ENCODE results near the gene ZHX3. TPM values are rescaled to one million over a fixed set of nuclear protein-coding genes. Genes with fewer than 3 reads are reported as not detected.

The ZHX3 gene
- total RNA-seq, 6 experiments from 2014 or later: 64.1 to 80.1 (median 72.0) TPM

DNA sequence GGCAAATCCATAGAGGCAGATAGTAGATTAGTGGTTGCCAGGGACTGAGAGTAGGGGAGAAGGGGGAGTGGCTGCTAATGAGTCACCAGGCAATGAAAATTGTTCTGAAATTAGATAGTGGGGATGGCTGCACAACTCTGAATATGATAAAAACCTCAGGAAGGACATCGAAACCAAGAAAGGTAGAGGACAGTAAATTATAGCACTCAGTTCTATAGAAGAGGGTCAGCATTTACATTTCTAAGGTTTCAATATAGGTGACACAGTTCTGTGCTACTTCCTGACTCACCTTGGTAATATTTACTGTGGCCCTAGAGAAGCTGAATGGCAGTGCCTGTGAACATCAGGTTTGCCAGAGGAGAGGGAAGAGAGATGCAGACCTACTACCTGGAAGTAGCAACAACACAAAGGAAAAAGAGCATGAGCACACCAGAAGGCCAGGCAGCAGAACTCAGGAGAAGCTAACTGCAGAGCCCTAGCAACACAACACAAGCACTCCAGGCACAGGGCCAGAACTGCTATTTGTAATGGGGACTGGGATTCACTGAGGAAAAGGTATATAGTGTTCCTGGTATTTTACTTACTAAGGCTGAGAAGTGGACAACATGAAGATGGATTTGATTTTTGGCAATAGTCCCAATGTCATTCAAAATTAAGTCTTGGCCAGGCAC is 104.2 kb downstream of the ZHX3 start:
- no peaks in the 10 kb centered on the region for H3K9me3 Mint-ChIP-seq
- peak overlapping the region; percentile 11 for H3K4me3 Mint-ChIP-seq
- H3K36me3 Mint-ChIP-seq (ENCODE audit: low read depth): peaks cover 4% of the 10 kb centered on the region; the same call in 1 of the 2 replicates
- H3K27me3 Mint-ChIP-seq (ENCODE audit: insufficient read depth): peaks cover 2% of the 10 kb centered on the region; the same call in 1 of the 2 replicates
- peak overlapping the region; percentile 77 for H3K27ac Mint-ChIP-seq
- DNase-seq: peak; percentile 28
- TF ChIP-seq, protein P1, sequence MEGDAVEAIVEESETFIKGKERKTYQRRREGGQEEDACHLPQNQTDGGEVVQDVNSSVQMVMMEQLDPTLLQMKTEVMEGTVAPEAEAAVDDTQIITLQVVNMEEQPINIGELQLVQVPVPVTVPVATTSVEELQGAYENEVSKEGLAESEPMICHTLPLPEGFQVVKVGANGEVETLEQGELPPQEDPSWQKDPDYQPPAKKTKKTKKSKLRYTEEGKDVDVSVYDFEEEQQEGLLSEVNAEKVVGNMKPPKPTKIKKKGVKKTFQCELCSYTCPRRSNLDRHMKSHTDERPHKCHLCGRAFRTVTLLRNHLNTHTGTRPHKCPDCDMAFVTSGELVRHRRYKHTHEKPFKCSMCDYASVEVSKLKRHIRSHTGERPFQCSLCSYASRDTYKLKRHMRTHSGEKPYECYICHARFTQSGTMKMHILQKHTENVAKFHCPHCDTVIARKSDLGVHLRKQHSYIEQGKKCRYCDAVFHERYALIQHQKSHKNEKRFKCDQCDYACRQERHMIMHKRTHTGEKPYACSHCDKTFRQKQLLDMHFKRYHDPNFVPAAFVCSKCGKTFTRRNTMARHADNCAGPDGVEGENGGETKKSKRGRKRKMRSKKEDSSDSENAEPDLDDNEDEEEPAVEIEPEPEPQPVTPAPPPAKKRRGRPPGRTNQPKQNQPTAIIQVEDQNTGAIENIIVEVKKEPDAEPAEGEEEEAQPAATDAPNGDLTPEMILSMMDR (IDR thresholded peaks at IDR 0.05): no peak
- H3K4me1 Mint-ChIP-seq (ENCODE audit: low read depth): peaks cover 23% of the 10 kb centered on the region

DNA sequence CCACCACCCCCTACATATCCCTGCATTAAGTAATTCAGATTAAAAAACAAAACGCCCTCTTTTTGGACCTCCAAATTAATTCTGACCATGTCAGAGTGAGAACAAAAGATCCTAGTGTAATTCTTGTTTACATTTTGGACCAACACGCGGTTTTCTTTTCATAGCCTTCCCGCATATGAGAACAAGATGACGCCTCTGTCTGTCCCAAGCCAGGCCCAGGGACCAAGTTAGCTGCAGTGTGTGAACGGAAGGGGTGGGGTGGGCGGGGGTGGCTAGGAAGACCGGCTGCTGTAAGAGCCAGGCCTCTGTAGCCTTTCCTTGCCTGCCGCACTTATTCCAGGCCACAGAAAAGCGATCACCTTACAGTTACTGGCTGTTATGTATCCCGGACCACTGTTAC is 112.2 kb downstream of the ZHX3 start:
- TF ChIP-seq, protein P1 (IDR thresholded peaks at IDR 0.05): no peak
- H3K36me3 Mint-ChIP-seq (ENCODE audit: low read depth): peaks cover 59% of the 10 kb centered on the region
- no peak overlapping the region for H3K4me3 Mint-ChIP-seq
- no peak for DNase-seq
- H3K27ac Mint-ChIP-seq: no peak overlapping the region
- H3K27me3 Mint-ChIP-seq (ENCODE audit: insufficient read depth): peaks cover 12% of the 10 kb centered on the region
- no peaks in the 10 kb centered on the region; the same call in 1 of the 2 replicates for H3K4me1 Mint-ChIP-seq (ENCODE audit: low read depth)
- no peaks in the 10 kb centered on the region for H3K9me3 Mint-ChIP-seq

DNA sequence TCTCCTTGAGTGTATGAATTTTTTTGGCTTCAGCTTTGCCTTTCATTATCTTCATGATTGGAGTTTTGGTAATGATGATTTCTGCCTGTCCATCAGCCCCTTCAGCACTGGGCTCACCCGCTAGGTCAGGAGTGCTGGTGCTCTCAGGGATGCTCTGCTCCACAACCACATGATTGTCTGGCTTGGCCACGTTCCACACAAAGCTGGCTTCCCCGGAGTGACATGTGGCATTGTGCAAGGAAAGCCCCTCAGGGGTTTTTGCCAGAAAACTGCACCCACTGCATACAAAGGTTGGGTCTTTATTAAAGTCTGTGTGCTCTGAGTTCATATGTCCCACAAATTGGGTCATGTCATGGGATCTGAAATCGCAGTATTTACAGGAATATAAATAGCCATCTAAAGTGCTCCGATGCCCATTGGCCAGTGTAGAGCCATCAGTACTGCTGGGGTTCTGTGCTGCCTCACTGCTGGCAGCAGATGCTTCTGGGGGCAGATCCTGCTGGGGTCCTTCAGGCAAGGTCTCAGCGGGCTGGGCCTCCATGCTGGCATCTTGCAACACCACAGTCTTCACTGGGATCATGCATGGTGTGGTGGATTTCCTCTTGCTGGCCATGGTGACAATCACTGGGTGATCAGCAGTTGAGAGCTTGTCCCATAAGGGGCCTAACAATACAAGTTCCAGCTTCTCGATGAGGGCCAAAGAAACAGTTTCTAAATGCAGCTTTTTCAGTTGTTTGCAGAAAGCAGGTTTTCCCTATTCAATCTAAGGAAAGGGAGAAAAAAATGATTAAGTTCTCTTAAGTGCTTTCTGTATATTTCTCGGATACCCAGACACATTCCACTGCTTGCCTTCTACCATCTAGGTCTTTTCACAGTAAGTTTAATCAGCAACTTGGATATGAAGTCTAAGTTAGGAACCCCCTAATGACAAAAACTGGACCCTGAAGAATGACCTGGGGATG is 112.9 kb downstream of the ZHX3 start:
- Mint-ChIP-seq H3K9me3 (peaks cover 1% of the 10 kb centered on the region; the same call in 1 of the 2 replicates), H3K36me3 (ENCODE audit: low read depth) (peaks cover 63% of the 10 kb centered on the region), H3K4me3 (no peak overlapping the region), H3K4me1 (ENCODE audit: low read depth) (no peaks in the 10 kb centered on the region; the same call in 1 of the 2 replicates), H3K27me3 (ENCODE audit: insufficient read depth) (peaks cover 12% of the 10 kb centered on the region), H3K27ac (no peak overlapping the region)
- no peak for DNase-seq
- TF ChIP-seq, protein P1 (IDR thresholded peaks at IDR 0.05): no peak

DNA sequence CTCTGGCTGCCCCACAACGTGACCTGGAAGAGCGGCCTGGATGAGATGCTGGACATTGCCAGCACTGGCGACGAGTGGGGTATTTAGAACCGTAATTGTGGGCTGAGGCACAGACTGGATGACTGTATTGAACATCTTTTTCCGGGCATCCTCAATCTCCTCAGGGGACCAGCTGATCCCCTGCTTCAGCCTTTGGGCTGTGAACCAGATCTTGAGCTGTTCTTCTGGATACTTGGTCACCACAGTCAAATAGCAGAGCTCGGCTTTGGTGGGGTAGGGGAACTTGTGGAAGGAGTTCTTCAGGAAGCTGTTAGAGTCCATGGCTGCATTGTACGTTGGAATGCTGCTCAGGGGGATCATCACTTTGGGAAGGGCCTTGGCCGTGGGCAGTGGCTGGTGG is 113.9 kb downstream of the ZHX3 start:
- Mint-ChIP-seq H3K27me3 (ENCODE audit: insufficient read depth) (peaks cover 11% of the 10 kb centered on the region; the same call in 1 of the 2 replicates), H3K36me3 (ENCODE audit: low read depth) (peaks cover 68% of the 10 kb centered on the region), H3K4me1 (ENCODE audit: low read depth) (no peaks in the 10 kb centered on the region; the same call in 1 of the 2 replicates), H3K4me3 (no peak overlapping the region), H3K9me3 (peaks cover 11% of the 10 kb centered on the region), H3K27ac (no peak overlapping the region)
- TF ChIP-seq, protein P1 (IDR thresholded peaks at IDR 0.05): no peak
- DNase-seq: no peak

DNA sequence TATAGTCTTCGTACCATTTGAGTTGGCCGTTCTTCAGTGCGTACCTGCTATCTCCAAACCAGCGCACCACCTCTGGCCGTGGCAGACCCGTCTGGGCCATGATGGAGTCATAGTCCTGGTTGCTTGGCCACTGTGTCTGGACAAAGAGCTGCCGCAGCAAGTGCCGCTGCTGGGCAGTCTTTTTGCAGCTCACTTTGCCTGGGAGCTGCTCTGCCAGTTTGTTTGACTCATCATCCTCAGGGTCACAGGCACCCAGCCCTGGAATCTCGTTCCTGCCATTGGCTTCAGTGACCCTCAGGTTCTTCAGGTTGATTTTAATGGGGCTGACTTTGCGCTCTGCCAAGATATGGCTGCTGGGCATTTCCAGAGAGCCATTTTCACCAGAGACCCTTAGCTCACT is 115.1 kb downstream of the ZHX3 start:
- H3K9me3 Mint-ChIP-seq: peaks cover 16% of the 10 kb centered on the region
- no peak overlapping the region for H3K27ac Mint-ChIP-seq
- peaks cover 13% of the 10 kb centered on the region; the same call in 1 of the 2 replicates for H3K27me3 Mint-ChIP-seq (ENCODE audit: insufficient read depth)
- DNase-seq: no peak
- H3K4me3 Mint-ChIP-seq: no peak overlapping the region
- TF ChIP-seq, protein P1 (IDR thresholded peaks at IDR 0.05): no peak
- H3K4me1 Mint-ChIP-seq (ENCODE audit: low read depth): no peaks in the 10 kb centered on the region; the same call in 1 of the 2 replicates
- H3K36me3 Mint-ChIP-seq (ENCODE audit: low read depth): peaks cover 73% of the 10 kb centered on the region

Data from HFFc6 (cell line).